Suprapubic skin (tissue), 4 donors: ENCODE results near the gene GGT7.

ENCODE experiments used
- POLR2A ChIP-seq, 2 donors: fragments of 450-650 bp; IDR thresholded peaks; one replicate each; pipeline ENCODE4 v1.6.1; 2017; ENCODE audit warnings: antibody characterized with exemption in 2 of 2, mild to moderate bottlenecking in 2 of 2, moderate library complexity in 2 of 2
- POLR2AphosphoS5 ChIP-seq, 3 donors: sonication (generic); formaldehyde crosslinking; IDR thresholded peaks; one replicate each; pipeline ENCODE4 v1.6.1; 2017; ENCODE audit warnings: antibody characterized with exemption in 3 of 3
- TF ChIP-seq, protein P1 (sequence below), 2 donors: fragments of 200-600 bp in 1 of 2; fragments of 450-650 bp in 1 of 2; sonication (generic) in 1 of 2; IDR thresholded peaks; one replicate each; pipeline ENCODE4 v1.5.1; 2016 to 2019; ENCODE audit warnings: antibody characterized with exemption in 2 of 2, mild to moderate bottlenecking in 1 of 2, moderate library complexity in 1 of 2

- TF ChIP-seq POLR2A (IDR thresholded peaks at IDR 0.05) (no peak), POLR2AphosphoS5 (IDR thresholded peaks at IDR 0.05) (no peak)
- TF ChIP-seq, protein P1, sequence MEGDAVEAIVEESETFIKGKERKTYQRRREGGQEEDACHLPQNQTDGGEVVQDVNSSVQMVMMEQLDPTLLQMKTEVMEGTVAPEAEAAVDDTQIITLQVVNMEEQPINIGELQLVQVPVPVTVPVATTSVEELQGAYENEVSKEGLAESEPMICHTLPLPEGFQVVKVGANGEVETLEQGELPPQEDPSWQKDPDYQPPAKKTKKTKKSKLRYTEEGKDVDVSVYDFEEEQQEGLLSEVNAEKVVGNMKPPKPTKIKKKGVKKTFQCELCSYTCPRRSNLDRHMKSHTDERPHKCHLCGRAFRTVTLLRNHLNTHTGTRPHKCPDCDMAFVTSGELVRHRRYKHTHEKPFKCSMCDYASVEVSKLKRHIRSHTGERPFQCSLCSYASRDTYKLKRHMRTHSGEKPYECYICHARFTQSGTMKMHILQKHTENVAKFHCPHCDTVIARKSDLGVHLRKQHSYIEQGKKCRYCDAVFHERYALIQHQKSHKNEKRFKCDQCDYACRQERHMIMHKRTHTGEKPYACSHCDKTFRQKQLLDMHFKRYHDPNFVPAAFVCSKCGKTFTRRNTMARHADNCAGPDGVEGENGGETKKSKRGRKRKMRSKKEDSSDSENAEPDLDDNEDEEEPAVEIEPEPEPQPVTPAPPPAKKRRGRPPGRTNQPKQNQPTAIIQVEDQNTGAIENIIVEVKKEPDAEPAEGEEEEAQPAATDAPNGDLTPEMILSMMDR (IDR thresholded peaks at IDR 0.05) = no peak
These were observed 44.2 kb upstream of the GGT7 start for GRCh38 chr20:34916774-34917354.
